Measurements from ENCODE around the gene GATAD2A. TPM values are rescaled to one million over a fixed set of nuclear protein-coding genes. Genes with fewer than 3 reads are reported as not detected.

The GATAD2A gene
- total and polyA plus RNA-seq, 4 donors, result 7.1 to 23.7 (median 18.2) TPM

DNA sequence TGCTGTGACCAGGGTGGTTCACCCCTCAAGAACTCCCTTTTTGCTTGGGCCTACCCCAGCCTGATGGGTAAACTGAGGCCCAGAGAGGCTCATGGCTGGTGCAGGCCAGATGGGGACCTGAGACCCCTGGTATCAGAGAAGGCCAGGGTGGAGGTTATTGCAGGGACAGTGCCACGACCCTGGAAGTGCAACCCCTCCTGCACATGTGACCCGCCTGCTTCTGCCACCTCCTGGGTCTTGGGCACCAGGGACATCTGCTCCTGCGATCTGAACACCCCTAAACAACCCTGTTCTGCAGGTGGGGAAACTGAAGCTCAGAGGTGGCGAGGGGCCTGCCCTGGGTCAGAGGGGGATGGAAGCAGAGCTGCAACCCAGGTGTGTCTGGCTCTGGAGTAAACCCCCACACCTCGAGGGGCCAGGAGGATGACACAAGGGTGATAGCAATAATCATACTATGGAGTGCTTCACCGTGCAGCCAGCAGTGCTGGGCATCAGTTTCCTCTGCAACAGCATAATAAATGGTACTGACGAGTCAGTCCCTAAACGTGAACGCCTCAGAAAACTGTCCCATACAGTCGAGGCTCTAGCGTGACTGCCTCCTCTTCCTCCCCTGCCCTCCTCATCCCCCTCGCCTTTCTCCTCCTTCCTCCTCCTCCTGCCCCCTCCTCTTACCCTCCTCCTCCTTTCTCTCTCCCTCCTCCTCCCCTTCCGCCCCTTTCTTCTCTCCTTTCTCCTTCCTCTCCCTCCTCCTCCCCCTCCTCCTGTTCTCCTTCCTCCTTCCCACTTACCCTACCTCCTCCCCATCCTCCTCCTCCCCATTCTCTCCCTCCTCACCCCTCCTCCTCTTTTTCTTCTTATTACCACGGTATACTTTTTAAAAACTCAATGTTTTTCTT, 127.6 kb downstream of the GATAD2A start:
- no peak overlapping the region for H3K9ac ChIP-seq (ENCODE audit: low read depth in 1 of 2, low read length in 2 of 2)
- WGBS, result 83% methylated on average over 14 of the region's 14 CpGs
- H3K4me3 ChIP-seq (ENCODE audit: low read depth in 1 of 3, low read length in 3 of 3), result no peak overlapping the region
- peaks cover 0 to 2% (median under 1%) of the 10 kb centered on the region in 4 donors for H3K36me3 ChIP-seq (ENCODE audit: control insufficient read depth in 4 of 4, insufficient read depth in 3 of 4, low read depth in 1 of 4, low read length in 3 of 4)
- no peak for DNase-seq (ENCODE audit: low spot score)
- H3K27me3 ChIP-seq (ENCODE audit: control insufficient read depth in 4 of 4, insufficient read depth in 4 of 4, low read length in 3 of 4), result peaks cover 0 to 3% (median 0%) of the 10 kb centered on the region in 4 donors
- peaks cover 0 to 7% (median 4%) of the 10 kb centered on the region in 4 donors for H3K4me1 ChIP-seq (ENCODE audit: control insufficient read depth in 4 of 4, insufficient read depth in 4 of 4, low read length in 3 of 4)
- H3K9me3 ChIP-seq (ENCODE audit: control insufficient read depth in 4 of 4, low read length in 3 of 4), result no peaks in the 10 kb centered on the region
- no peak for TF ChIP-seq ATF3 (IDR thresholded peaks at IDR 0.05)
- H3K27ac ChIP-seq (ENCODE audit: low read depth in 1 of 2, low read length in 2 of 2), result no peak overlapping the region

DNA sequence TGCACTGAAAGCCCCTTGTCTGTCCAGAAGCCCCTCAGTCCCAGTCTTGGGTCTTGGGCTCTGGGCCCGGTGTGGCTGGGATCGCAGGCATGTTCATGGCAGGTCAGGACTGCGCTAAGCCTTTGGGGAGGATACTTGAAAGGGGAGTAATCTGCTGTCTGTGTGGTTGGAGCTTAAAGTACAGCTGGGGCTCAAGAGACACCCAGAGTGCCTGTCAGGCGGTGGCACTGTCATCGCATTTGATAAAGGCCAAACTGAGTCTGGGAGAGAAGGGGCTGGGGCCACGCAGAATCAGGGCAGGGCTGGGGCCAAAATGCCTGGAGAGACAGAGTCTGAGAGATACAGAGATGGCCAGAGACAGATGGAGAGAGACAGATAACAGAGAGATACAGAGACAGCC, 128.4 kb downstream of the GATAD2A start:
- Histone ChIP-seq H3K27me3 (ENCODE audit: control insufficient read depth in 4 of 4, insufficient read depth in 4 of 4, low read length in 3 of 4) (peaks cover 0 to 6% (median 0%) of the 10 kb centered on the region in 4 donors), H3K36me3 (ENCODE audit: control insufficient read depth in 4 of 4, insufficient read depth in 3 of 4, low read depth in 1 of 4, low read length in 3 of 4) (peaks cover 0 to 2% (median 0%) of the 10 kb centered on the region in 4 donors), H3K4me3 (ENCODE audit: low read depth in 1 of 3, low read length in 3 of 3) (no peak overlapping the region), H3K9ac (ENCODE audit: low read depth in 1 of 2, low read length in 2 of 2) (no peak overlapping the region), H3K9me3 (ENCODE audit: control insufficient read depth in 4 of 4, low read length in 3 of 4) (no peaks in the 10 kb centered on the region), H3K4me1 (ENCODE audit: control insufficient read depth in 4 of 4, insufficient read depth in 4 of 4, low read length in 3 of 4) (peaks cover 0 to 7% (median 4%) of the 10 kb centered on the region in 4 donors), H3K27ac (ENCODE audit: low read depth in 1 of 2, low read length in 2 of 2) (no peak overlapping the region)
- TF ChIP-seq RAD21 (IDR thresholded peaks at IDR 0.05) (no peak), SP1 (IDR thresholded peaks at IDR 0.05) (no peak), HNF4A (conservative IDR thresholded peaks at IDR 0.05) (no peak), HNF4G (IDR thresholded peaks at IDR 0.05) (no peak), EGR1 (IDR thresholded peaks at IDR 0.05; ENCODE audit: low read depth in 2 of 2) (no peak)
- WGBS, result 96% methylated on average over 6 of the region's 6 CpGs
- no peak for DNase-seq (ENCODE audit: low spot score)

GRCh38 chr19:19534556-19535265, 129.2 kb downstream of the GATAD2A start:
- no peak overlapping the region for H3K27ac ChIP-seq (ENCODE audit: low read depth in 1 of 2, low read length in 2 of 2)
- 80% methylated on average over 27 of the region's 27 CpGs for WGBS
- H3K36me3 ChIP-seq (ENCODE audit: control insufficient read depth in 4 of 4, insufficient read depth in 3 of 4, low read depth in 1 of 4, low read length in 3 of 4), result no peaks in the 10 kb centered on the region
- no peaks in the 10 kb centered on the region for H3K9me3 ChIP-seq (ENCODE audit: control insufficient read depth in 4 of 4, low read length in 3 of 4)
- no peak overlapping the region for H3K4me3 ChIP-seq (ENCODE audit: low read depth in 1 of 3, low read length in 3 of 3)
- peaks cover 0 to 6% (median 0%) of the 10 kb centered on the region in 4 donors for H3K27me3 ChIP-seq (ENCODE audit: control insufficient read depth in 4 of 4, insufficient read depth in 4 of 4, low read length in 3 of 4)
- no peak for DNase-seq (ENCODE audit: low spot score)
- peaks cover 0 to 7% (median 4%) of the 10 kb centered on the region in 4 donors for H3K4me1 ChIP-seq (ENCODE audit: control insufficient read depth in 4 of 4, insufficient read depth in 4 of 4, low read length in 3 of 4)
- H3K9ac ChIP-seq (ENCODE audit: low read depth in 1 of 2, low read length in 2 of 2), result no peak overlapping the region
- no peak for TF ChIP-seq GABPA (IDR thresholded peaks at IDR 0.05 in 1 of 2, conservative IDR thresholded peaks at IDR 0.05 in 1 of 2)
- no peak for TF ChIP-seq YY1 (IDR thresholded peaks at IDR 0.05)
- TF ChIP-seq REST (IDR thresholded peaks at IDR 0.05), result no peak
- TF ChIP-seq HNF4A (conservative IDR thresholded peaks at IDR 0.05), result no peak
- TF ChIP-seq, protein P1, sequence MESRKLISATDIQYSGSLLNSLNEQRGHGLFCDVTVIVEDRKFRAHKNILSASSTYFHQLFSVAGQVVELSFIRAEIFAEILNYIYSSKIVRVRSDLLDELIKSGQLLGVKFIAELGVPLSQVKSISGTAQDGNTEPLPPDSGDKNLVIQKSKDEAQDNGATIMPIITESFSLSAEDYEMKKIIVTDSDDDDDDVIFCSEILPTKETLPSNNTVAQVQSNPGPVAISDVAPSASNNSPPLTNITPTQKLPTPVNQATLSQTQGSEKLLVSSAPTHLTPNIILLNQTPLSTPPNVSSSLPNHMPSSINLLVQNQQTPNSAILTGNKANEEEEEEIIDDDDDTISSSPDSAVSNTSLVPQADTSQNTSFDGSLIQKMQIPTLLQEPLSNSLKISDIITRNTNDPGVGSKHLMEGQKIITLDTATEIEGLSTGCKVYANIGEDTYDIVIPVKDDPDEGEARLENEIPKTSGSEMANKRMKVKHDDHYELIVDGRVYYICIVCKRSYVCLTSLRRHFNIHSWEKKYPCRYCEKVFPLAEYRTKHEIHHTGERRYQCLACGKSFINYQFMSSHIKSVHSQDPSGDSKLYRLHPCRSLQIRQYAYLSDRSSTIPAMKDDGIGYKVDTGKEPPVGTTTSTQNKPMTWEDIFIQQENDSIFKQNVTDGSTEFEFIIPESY (IDR thresholded peaks at IDR 0.05), result no peak
- no peak for TF ChIP-seq RXRA (IDR thresholded peaks at IDR 0.05)
- no peak for TF ChIP-seq HNF4G (IDR thresholded peaks at IDR 0.05)
- TF ChIP-seq EGR1 (IDR thresholded peaks at IDR 0.05; ENCODE audit: low read depth in 2 of 2), result no peak
- TF ChIP-seq NR2F2 (IDR thresholded peaks at IDR 0.05), result no peak
- no peak for TF ChIP-seq TAF1 (conservative IDR thresholded peaks at IDR 0.05)
- TF ChIP-seq, protein P2, sequence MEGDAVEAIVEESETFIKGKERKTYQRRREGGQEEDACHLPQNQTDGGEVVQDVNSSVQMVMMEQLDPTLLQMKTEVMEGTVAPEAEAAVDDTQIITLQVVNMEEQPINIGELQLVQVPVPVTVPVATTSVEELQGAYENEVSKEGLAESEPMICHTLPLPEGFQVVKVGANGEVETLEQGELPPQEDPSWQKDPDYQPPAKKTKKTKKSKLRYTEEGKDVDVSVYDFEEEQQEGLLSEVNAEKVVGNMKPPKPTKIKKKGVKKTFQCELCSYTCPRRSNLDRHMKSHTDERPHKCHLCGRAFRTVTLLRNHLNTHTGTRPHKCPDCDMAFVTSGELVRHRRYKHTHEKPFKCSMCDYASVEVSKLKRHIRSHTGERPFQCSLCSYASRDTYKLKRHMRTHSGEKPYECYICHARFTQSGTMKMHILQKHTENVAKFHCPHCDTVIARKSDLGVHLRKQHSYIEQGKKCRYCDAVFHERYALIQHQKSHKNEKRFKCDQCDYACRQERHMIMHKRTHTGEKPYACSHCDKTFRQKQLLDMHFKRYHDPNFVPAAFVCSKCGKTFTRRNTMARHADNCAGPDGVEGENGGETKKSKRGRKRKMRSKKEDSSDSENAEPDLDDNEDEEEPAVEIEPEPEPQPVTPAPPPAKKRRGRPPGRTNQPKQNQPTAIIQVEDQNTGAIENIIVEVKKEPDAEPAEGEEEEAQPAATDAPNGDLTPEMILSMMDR (IDR thresholded peaks at IDR 0.05; ENCODE audit: low read depth, low read length, missing input control), result no peak
- TF ChIP-seq, protein P3, sequence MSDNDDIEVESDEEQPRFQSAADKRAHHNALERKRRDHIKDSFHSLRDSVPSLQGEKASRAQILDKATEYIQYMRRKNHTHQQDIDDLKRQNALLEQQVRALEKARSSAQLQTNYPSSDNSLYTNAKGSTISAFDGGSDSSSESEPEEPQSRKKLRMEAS (IDR thresholded peaks at IDR 0.05), result no peak
- no peak for TF ChIP-seq ATF3 (IDR thresholded peaks at IDR 0.05)
- TF ChIP-seq FOXA1 (IDR thresholded peaks at IDR 0.05), result no peak
- no peak for TF ChIP-seq JUND (IDR thresholded peaks at IDR 0.05)
- TF ChIP-seq SP1 (IDR thresholded peaks at IDR 0.05), result no peak
